NCI-H187 treated with DMSO at 0.1 percent for 48 hours (cell line): ENCODE data around the gene FBXO10.
"Not testable (repeated sequence)": the region's sequence is repeated elsewhere in the genome, so short reads cannot be mapped to it uniquely, and the experiment has no call there.

ENCODE experiments used
- DNase-seq: peaks from one replicate; lab custom pipeline; 2025; lab: John Stamatoyannopoulos, UW

The FBXO10 gene

DNA sequence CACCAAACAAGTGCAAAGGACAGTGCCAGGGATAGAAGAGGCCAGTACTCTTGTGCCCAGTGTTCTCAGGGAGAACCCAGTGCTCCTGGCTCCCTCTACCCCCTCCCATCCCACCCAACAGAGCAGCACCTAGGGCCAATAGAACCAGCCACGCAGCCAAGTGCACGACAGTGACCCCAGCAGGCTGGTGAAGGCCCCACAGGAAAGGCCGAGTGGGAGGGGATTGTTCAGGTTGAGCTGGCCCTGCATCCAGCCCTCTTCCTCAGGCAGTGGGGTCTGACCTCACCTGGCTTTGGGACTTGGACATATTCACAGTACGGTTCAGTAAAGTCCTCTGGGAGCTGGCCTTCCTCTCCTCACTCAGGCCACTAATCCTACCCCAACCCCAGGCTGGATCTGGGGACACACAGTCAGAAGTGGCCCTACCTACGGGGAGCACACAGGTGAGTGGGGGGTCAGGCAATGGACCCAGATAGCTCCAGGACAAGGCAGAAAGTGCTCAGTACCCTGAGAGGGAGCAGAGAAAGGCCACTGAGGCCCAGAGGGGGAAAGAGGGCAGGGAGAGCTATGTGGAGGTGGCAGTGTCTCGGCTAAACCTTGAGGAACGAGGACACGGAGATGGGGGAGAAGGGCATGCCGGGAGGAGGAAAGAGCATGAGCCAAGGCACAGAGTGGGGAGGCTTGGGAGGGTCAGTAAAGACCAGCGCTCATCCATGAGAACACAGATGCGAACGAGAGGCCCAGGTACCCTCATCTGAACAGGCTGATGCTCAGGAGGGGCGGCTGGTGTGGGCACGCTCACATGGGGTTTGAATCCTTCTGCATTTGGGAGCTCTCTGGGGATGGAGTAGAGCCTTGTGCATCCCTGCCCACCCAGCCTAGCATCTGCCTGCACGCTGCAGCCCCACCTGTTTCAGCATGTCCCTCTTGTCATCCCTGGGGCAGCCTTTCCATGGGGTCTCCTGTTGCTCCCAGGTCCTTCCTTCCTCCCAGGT is 64.9 kb downstream of the FBXO10 start:
- DNase-seq, result no peak

DNA sequence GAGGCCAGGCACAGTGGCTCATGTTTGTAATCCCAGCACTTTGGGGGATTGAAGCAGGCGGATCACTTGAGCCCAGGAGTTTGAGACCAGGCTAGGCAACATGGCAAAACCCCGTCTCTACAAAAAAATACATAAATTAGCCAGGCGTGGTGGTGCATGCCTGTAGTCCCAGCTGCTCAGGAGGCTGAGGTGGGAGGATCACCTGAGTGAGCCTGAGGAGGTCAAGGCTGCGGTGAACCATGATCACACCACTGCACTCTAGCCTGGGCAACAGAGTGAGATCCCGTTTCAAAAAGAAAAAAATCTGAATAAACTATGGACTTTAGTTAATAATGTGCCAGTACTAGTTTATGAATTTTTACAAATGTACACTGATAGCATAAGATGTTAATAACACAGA is 66.1 kb downstream of the FBXO10 start:
- DNase-seq, result not testable (repeated sequence)

DNA sequence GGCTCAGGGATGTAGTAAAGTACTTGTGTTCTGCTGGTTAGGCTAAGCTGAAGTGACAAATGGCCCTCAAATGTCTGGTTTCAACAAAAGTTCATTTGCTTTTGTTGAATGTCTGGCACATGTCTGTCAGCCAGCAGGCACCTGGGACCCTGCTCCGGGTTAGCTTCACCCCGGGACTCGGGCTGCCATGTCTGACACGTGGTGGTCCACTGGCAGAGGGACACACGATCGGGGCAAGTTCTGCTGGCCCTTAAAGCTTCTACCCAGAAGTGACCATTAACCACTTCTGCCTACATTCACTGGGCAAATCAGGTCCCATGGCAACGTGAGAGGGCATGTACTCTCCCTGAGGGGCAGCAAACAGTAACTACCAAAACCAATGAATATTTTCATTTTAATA is 66.6 kb downstream of the FBXO10 start:
- DNase-seq, result no peak

DNA sequence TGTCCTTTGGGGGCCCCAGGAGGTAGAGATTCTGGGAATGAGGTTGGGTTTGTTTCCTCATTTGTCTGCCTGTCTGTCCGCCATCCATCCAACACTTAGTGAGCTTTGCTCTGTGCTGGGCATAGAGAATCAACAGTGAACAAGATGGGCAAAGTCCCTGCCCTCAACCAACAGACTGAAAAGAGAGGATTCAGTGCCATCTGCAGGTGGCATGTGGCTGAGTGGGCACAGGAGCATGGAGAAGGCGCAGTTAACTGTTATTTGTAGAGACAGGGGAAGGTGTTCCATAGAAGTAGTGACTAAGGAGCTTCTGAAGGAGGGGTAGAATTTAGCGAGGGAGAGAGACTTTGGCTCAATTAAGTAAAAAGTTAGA is 67.4 kb downstream of the FBXO10 start:
- DNase-seq, result no peak

DNA sequence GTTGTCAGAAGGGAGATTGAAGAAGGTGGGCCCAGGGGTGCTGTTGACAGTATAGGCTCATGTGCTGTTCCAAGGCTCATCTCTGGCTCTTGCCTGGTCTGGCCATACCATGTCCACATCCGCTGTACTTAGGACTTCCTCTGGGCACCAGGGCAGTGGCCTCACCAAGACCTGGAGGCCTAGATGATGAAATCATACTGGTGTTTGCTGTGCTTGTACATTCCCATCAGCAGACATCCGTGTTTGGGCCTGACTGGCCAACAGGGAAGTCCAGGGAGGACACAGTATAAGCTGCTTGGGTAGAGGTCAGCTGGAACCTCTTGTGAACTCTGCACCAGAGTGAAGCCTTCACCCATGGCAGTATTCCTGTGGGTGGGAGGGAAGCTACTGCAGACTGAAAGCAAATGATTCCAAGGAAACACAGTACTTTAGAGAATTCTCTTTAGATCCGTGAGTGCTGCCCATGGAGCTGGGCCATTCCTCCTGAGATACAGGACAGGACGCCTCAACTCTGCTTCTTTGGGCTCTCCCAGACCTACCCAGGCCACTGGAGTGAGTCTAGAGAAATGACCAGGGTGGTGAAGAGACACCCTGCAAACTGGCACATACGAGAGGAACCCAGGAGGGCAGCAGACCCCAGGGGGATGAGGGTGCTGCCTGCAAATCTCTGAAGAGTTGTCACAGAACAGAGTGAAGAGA is 67.9 kb downstream of the FBXO10 start:
- no peak for DNase-seq

DNA sequence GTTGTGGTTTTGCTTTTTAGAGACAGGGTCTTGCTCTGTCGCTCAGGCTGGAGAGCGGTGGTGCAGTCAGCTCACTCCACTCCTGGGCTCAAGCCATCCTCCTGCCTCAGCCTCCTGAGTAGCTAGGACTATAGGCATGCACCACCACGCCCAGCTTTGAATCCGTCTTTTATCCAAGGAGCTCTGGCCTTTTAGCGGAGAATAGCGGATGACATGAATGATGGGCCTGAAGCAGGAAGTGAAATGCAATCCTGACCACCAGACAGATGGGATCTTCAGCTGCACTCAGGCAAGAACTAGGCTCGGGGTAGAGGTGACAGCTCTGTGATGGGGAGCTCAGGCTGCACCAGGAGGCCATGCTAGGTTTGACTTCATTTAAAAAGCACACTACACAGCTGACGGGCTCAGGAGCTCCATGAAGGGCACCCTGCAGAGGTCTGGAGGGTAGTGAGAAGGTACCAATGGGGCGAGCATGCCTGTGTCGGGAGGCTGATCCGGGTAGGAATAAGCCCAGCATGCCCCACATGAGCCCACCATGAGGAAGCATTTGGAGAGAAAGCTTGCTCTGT is 68.5 kb downstream of the FBXO10 start:
- no peak for DNase-seq

DNA sequence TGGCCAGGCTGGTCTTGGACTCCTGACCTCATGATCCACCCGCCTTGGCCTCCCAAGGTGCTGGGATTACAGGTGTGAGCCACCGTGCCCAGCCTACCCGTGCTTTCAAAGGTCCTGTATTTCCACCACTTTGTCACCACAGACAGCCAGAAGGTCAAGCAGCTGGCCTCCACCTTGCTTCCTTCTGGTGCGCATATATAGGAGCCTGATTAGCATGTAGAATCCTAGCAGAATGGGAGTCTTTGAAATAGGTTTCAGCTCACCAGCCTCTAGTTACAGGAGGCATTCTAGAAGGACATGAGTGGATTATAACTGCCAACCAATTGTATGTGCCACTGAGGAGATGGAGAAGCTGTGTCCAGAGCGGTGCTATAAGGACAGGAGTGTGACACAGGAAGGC is 71.6 kb downstream of the FBXO10 start:
- DNase-seq, result no peak

DNA sequence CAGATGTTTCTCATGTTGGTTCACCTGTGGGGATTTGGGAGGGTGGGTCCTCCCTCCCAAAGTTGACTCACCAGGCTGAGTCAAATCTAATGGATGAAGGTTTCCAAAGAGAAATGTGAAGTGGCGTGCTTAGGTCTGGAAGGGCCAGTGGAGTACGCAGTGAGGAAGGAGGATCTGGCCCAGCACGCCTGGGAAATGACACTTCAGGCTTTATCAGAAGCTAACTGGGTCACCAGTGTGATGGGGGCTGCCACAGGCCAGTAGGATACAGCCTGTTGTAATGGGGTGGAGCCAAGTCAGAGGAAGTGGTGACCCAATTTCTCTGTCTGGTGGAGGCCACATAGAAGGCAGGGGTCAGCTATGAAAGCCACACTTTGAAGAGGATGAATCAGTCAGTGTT is 72.4 kb downstream of the FBXO10 start:
- no peak for DNase-seq

DNA sequence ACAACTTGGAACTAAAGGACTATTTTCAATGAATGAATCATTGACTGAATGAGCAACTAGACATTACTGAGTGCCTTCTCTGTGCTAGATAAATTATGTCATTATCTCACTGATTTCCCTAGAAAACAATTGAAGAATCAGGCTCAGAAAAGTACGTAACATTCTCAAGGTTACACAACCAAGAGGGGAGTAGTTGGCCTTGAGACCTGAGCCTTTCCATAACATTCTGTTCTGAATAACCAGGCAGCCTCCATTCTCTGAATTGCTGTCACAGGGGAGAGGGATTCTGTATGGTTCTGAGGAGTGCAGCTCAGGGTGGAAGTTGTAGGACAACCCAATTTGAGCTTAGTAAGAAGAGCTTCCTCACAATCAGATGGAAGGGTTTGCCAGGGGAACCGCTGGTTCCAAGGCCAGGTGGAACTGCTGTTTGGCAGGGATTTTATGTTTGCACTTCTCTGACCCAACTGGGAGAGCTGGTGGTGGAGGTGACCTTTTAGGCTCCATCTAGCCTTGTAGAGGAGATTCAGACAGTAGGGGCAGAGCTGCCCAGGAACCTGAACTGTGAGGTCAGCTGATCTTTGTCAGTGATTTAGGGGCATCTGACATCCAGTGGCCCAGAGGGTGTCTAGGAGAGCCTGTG is 74.1 kb downstream of the FBXO10 start:
- DNase-seq, result no peak

DNA sequence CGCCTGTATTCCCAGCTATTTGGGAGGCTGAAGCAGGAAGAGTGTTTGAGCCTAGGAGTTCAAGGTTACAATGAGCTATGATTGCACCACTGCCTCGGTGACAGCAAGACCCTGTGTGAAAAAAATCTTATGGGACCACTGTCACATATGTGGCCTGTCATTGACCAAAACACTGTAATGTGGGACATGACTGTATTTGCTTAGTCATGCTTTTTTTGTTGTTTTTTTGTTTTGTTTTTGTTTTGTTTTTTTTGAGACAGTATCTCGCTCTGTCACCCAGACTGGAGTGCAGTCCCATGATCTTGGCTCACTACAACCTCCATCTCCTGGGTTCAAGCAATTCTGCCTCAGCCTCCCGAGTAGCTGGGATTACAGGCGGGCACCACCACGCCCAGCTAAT is 76.9 kb downstream of the FBXO10 start:
- no peak for DNase-seq

DNA sequence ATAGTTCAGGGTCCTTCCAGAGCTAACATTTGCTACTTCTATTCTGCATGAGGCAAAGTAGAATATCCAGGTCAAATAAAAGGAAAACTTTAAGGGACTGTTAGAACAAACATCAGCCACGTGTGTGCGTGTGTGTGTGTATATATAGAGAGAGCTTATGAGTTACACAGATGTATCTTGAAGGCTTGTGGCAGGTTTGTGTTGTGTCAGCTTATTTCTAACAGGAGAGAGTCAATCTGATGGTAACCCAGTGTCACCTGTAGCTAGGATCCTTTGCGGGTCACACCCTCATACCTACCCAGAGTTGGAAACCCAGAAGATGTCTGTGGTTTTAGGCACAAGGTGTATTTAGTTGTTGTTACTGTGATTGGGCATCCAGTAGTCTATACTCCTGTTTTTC is 77.7 kb downstream of the FBXO10 start:
- no peak for DNase-seq

DNA sequence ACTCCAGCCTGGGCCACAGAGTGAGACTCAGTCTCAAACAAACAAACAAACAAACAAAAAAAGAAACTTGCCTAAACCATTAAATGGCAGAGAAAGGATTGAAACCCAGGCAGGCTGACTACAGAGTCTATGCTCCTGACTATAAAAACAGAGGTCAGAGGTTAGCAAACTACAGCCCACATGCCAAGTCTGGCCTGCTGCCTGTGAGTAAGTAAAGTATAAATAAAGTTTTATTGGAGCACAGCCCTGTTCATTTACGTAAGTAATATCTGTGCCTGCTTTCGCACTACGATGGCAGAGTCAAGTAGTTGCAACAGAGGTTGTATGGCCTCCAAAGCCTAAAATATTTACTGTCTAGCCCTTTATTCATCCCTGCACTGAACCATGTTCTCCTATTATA is 78.9 kb downstream of the FBXO10 start:
- no peak for DNase-seq

DNA sequence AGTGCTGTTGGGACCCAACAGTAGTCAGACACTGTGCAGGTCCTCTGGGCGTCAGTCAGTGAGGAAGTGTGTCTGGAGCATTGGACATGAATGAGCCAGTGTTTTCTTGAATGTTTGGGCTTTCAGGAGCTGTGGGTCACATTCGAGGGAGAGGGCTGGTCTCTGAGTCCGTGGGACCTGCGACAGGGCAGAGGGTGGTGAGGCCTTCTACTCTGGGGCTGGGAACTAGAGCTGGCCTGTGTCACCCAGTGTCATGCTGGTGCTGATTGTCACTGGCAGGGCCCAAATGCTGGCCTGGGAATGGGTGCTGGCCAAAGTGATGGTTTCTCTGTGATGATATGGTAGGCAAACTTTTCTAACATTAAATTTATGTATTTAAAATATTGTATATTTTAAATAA is 80.2 kb downstream of the FBXO10 start:
- no peak for DNase-seq

DNA sequence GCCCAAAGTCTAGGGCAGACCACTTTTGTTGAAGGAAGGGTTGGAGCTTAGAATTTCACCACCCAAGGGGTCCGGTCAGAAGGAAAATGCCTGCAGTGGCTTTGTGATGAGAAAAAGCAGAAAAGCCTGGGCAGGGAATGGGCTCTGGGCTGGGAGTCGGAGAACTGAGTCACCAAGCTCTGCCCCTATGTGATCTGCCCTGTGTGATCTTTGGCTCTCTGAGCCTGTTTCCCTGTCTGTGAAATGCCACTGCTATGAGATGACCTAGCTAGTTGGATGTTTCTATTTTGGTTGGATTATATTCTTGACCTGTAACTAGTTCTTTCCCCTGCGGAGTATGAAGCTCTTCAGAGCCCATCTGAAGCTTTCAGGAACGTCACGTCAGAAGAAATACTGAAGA is 80.6 kb downstream of the FBXO10 start:
- DNase-seq, result no peak

DNA sequence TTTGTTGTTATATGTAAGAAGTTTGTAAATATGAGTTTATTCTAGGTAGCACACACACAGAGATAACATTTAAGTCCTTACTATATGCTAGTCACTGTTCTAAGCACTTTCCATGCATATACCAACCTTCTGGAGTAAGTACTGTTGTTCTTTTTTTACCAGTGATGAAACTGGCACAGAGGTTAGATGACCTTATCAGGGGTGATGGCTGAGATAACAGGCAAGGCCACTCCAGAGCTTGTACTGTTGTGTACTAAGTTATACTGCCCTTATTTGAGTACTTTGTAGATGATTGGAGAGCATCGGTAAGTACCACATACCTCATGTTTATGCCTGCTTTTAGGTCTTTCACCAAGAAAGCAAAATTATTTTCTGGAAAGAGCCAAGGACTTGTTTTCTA is 84.2 kb downstream of the FBXO10 start:
- no peak for DNase-seq

DNA sequence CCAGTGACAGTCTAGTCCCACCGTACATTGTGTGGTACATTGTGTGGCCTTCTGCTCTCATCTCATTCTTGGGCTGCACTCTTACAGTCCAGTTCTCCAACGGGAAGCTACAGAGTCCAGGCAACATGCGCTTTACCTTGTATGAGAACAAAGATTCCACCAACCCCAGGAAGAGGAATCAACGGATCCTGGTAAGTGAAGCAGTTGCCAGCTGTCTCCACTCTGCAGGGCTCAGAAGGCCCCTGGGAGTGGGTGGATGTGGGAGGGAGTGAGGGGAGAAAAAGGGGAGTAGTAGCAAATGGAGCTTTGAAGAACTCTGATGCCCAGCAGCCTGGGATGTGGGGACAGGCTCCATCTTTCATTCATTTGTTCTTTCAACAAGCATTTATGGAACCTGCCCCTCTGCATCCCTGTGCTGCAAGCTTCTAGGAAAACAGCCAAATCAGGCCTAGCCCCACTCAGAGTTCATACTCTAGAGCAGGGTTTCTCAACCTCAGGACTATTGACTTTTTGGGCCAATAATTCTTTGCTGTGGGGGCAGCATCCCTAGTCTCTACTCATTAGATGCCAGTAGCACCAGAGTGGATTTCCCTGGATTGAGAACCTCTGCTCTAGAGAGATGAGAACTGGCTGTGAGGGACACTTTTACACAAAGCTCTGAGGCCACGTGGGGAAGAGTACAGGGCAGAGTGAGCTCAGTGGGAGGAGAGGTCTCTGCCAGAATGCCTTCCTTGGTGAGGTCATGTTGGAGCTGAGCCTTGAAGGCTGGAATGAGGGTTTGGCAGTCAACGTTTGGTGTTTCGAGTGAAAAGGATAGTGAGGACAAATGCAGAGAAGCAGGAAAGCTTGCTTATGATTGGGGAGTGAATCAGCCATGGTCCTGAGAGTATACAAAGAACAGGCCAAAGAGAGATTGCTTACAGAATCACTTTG is 89.3 kb downstream of the FBXO10 start:
- no peak for DNase-seq

DNA sequence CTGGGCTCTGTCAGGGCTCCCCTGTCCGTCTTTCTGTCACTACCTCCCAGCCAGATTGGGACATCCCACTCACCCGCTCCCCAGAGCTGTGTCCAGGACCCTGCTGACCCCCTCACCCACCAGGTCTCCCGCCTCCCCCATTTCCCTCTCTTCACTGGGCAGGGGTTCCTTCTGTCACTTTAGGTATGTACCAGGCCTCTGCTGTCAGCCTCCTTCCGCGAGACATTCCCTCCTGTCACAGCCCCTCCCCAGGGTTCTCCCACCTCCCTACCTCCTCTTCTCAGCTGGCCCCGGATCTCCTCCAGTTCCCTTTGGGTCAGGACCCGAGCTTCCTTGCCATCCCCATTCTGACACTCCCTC is 89.9 kb downstream of the FBXO10 start:
- DNase-seq, result no peak

DNA sequence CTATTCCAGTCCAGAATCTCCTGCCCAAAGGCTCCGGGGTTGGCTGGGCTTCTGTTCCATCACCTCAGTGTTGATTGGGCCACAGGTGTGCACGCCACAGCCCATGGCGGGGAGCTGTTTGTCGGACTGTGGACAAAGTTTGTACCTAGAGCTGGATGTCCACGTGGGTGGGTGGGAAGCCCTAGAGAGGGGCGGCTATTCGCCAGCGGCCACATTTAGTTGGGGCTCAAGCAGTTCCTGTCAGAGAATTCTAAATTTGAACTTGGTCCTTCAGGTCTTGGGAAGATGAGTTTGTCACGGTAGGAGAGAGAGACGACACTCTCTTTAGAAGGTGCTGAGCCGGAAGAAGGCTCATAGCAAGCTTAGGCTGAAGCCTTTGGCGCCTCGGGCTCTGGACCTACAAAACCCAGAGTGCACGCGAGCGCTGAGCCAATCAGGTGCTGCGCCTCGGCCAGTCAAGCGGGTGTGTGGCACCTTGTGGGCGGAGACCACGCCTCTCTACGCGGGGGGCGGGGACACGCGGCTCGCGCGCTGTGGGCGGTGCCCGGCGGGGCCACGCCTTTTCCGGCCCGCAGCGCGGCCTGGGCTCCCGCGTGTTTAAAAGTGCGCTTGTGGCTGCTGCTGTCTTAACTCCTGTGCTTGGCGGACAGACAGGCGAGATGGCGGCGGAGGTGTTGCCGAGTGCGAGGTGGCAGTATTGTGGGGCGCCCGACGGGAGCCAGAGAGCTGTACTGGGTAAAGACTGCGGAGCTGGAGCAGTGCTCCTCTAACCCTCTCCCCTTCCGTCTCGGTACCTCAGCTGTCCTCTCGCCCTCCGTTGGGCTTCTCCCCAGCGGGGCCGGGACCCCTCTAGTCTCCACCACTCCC is 90.6 kb downstream of the FBXO10 start, which contains the start of gene POLR1E:
Gene POLR1E, plus strand, starts transcription at position 560 of the 867 bp plus-strand sequence. Its CDS starts 100 bp downstream, at position 660.
- DNase-seq, result peak; percentile 29

DNA sequence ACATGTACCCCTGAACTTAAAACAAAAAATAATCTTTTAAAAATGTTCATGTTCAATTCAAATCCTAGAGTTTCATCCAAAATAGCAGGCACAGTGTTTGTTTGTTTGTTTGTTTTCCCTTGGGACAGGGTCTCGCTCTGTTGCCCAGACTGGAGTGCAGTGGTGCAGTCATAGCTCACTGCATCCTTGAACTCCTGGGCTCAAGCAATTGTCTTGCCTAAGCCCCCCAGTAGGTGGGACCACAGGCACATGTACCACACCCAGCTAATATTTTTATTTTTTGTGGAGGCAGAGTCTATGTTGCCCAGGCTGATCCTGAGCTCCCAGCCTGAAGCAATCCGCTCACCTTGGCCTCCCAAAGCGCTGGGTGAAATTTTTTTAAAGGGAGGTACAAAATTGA is 95.4 kb downstream of the FBXO10 start:
- DNase-seq, result no peak

DNA sequence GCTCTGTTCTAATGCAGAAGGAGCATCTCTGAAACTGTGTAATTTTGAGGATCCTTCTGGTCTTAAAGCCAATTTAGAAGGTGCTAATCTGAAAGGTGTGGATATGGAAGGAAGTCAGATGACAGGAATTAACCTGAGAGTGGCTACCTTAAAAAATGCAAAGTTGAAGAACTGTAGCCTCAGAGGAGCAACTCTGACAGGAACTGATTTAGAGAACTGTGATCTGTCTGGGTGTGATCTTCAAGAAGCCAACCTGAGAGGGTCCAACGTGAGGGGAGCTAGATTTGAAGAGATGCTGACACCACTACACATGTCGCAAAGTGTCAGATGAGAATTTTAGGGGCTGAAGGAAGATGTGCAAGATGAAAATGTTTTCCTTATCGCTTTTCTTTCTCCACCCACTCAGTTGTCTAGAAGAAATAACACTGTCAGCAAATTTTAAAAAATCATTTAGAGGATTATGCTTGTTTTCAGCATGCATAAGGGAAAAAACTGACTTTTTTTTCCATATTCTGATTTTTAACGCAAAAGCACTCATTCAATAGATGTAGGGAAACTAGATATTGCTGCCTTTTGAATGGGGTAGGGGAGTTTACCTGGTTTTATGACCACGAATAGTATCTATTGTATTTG is 98.1 kb downstream of the FBXO10 start:
- DNase-seq, result not testable (repeated sequence)
